GM19438 (cell line): ENCODE data around the gene SLC35F1.
A peak's percentile ranks its signal among the peaks of the same experiment; 100 is the strongest.
"Not testable (repeated sequence)": the region's sequence is repeated elsewhere in the genome, so short reads cannot be mapped to it uniquely, and the experiment has no call there.

Experiments
- ATAC-seq: cut with Tn5 transposase; IDR thresholded peaks from one replicate; pipeline ENCODE4 v1.9.1; 2021; ENCODE audit warnings: low read depth; ENCODE audit not compliant: unreplicated experiment

Gene SLC35F1

GRCh38 chr6:117924690-117925089 is 17.6 kb downstream of the SLC35F1 start:
- no peak for ATAC-seq

- ATAC-seq, result no peak
Measured at GRCh38 chr6:117927866-117928265, 20.8 kb downstream of the SLC35F1 start.

- no peak for ATAC-seq
Measured at GRCh38 chr6:117928833-117929232, 21.8 kb downstream of the SLC35F1 start.

- ATAC-seq, result no peak
Measured at GRCh38 chr6:117929501-117929900, 22.4 kb downstream of the SLC35F1 start.

- ATAC-seq, result no peak
Measured at GRCh38 chr6:117930645-117931044, 23.6 kb downstream of the SLC35F1 start.

GRCh38 chr6:117932001-117932400 is 24.9 kb downstream of the SLC35F1 start:
- no peak for ATAC-seq

GRCh38 chr6:117932676-117933075 is 25.6 kb downstream of the SLC35F1 start:
- ATAC-seq, result no peak

GRCh38 chr6:117933471-117933870 is 26.4 kb downstream of the SLC35F1 start:
- ATAC-seq, result no peak

GRCh38 chr6:117938311-117938995 is 31.4 kb downstream of the SLC35F1 start:
- ATAC-seq, result no peak

GRCh38 chr6:117947234-117947633 is 40.2 kb downstream of the SLC35F1 start:
- no peak for ATAC-seq

GRCh38 chr6:117951783-117952182 is 44.7 kb downstream of the SLC35F1 start:
- no peak for ATAC-seq

GRCh38 chr6:117955684-117956256 is 48.7 kb downstream of the SLC35F1 start:
- peak; percentile 62 for ATAC-seq

GRCh38 chr6:117956386-117956785 is 49.3 kb downstream of the SLC35F1 start:
- no peak for ATAC-seq

- no peak for ATAC-seq
Measured at GRCh38 chr6:117958536-117958935, 51.5 kb downstream of the SLC35F1 start.

- ATAC-seq, result no peak
Measured at GRCh38 chr6:117960877-117961276, 53.8 kb downstream of the SLC35F1 start.

- no peak for ATAC-seq
Measured at GRCh38 chr6:117961301-117961700, 54.2 kb downstream of the SLC35F1 start.

GRCh38 chr6:117965763-117966162 is 58.7 kb downstream of the SLC35F1 start:
- ATAC-seq, result not testable (repeated sequence)

GRCh38 chr6:117971637-117972036 is 64.6 kb downstream of the SLC35F1 start:
- no peak for ATAC-seq

- no peak for ATAC-seq
Measured at GRCh38 chr6:117974914-117975627, 68.0 kb downstream of the SLC35F1 start.

- no peak for ATAC-seq
Measured at GRCh38 chr6:117976030-117976651, 69.1 kb downstream of the SLC35F1 start.

- ATAC-seq, result no peak
Measured at GRCh38 chr6:117985916-117986315, 78.9 kb downstream of the SLC35F1 start.
